Neural progenitor cell (in vitro differentiated cells): ENCODE data around the gene FBXL17. TPM values are rescaled to one million over a fixed set of nuclear protein-coding genes. Genes with fewer than 3 reads are reported as not detected.

Experiments used
- DNase-seq: peaks from one replicate; pipeline ENCODE4 v3.0.0-alpha.2; 2016; ENCODE audit warnings: low spot score
- H2AFZ ChIP-seq: fragments of 200-600 bp; sonication (generic); replicated peaks from 2 replicates; pipeline ENCODE4 v1.6.1; 2016; ENCODE audit warnings: antibody characterized with exemption
- H3F3A ChIP-seq: fragments of 200-600 bp; sonication (generic); 2 replicates; pipeline ENCODE4 v1.6.1; 2016; ENCODE audit warnings: antibody characterized with exemption, low read depth
- H3K27ac ChIP-seq: fragments of 200-600 bp; sonication (generic); 2 replicates; pipeline ENCODE4 v1.5.1; 2016; ENCODE audit warnings: mild to moderate bottlenecking
- H3K27me3 ChIP-seq: fragments of 200-600 bp; sonication (generic); 2 replicates; pipeline ENCODE4 v1.6.1; 2016; ENCODE audit warnings: mild to moderate bottlenecking, moderate library complexity
- H3K36me3 ChIP-seq: fragments of 200-600 bp; sonication (generic); 2 replicates; pipeline ENCODE4 v1.5.1; 2016
- H3K4me1 ChIP-seq: fragments of 200-600 bp; sonication (generic); 2 replicates; pipeline ENCODE4 v1.6.1; 2016; ENCODE audit warnings: mixed run types
- H3K4me2 ChIP-seq: fragments of 200-600 bp; sonication (generic); 2 replicates; pipeline ENCODE4 v1.6.1; 2016
- H3K4me3 ChIP-seq: fragments of 200-600 bp; sonication (generic); 2 replicates; pipeline ENCODE4 v1.5.1; 2016
- H3K79me2 ChIP-seq: fragments of 200-600 bp; sonication (generic); 2 replicates; pipeline ENCODE4 v1.6.1; 2016; ENCODE audit warnings: low read depth
- H3K9ac ChIP-seq: fragments of 200-600 bp; sonication (generic); 2 replicates; pipeline ENCODE4 v1.6.1; 2016
- H3K9me3 ChIP-seq: fragments of 200-600 bp; sonication (generic); 2 replicates; pipeline ENCODE4 v1.5.1; 2016; ENCODE audit warnings: low read depth
- H4K20me1 ChIP-seq: fragments of 200-600 bp; sonication (generic); 2 replicates; pipeline ENCODE4 v1.6.1; 2016; ENCODE audit warnings: low read depth
- H3K27ac Mint-ChIP-seq: 3 replicates; pipeline ENCODE4 v1.8.0; 2021; ENCODE audit warnings: mixed read lengths
- H3K27me3 Mint-ChIP-seq: 2 replicates; pipeline ENCODE4 v1.8.0; 2022; ENCODE audit warnings: low read depth, mild to moderate bottlenecking, inconsistent platforms, moderate library complexity, mixed read lengths; ENCODE audit not compliant: insufficient read depth
- H3K36me3 Mint-ChIP-seq: 3 replicates; pipeline ENCODE4 v1.8.0; 2021; ENCODE audit warnings: mixed read lengths
- H3K4me1 Mint-ChIP-seq: 3 replicates; pipeline ENCODE4 v1.8.0; 2021; ENCODE audit warnings: mixed read lengths
- H3K4me3 Mint-ChIP-seq: 3 replicates; pipeline ENCODE4 v1.8.0; 2021; ENCODE audit warnings: mild to moderate bottlenecking, moderate library complexity, mixed read lengths
- H3K9me3 Mint-ChIP-seq: 3 replicates; pipeline ENCODE4 v1.8.0; 2020; ENCODE audit warnings: mixed read lengths
- CTCF ChIP-seq: fragments of 200-600 bp; sonication (generic); IDR thresholded peaks from 2 replicates; pipeline ENCODE4 v1.5.1; 2017; ENCODE audit warnings: antibody characterized with exemption, mild to moderate bottlenecking
- EZH2 ChIP-seq: fragments of 200-600 bp; sonication (generic); IDR thresholded peaks from 2 replicates; pipeline ENCODE4 v1.6.1; 2017; ENCODE audit warnings: antibody characterized with exemption, mild to moderate bottlenecking, moderate library complexity
- EZH2phosphoT487 ChIP-seq: fragments of 200-600 bp; sonication (generic); IDR thresholded peaks from 2 replicates; pipeline ENCODE4 v1.6.1; 2017; ENCODE audit warnings: antibody characterized with exemption
- total RNA-seq: library from RNA; depleted of rRNA; stranded (reverse); fragments of >200 nt; gene quantifications from 2 replicates; pipeline ENCODE4 v1.2.3, GENCODE V29; 2015; ENCODE audit warnings: low replicate concordance

Gene FBXL17
- total RNA-seq, 1 donor from 2014 or later, result 7.6 TPM

DNA sequence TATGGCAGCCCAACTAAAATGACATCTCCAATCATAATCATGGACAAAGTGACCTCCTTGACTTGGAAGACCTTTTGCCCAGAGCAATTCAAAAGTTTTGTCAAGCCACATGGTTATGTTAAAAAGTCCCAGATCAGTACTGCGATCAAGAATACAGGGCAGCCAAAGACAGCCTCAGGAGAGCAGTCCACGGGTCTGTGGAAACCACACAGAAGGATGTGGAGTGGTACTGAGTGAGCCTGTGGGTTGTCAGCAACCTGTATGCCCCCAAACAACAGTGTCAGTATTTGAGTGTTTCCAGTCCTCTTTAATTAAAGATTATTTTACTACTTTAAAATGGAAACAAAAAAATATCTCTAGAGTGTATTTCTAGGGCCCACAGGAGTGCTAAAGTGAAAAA is 365.8 kb downstream of the FBXL17 start:
- H3K27ac Mint-ChIP-seq, result no peak overlapping the region

GRCh38 chr5:108006791-108007190 is 375.1 kb downstream of the FBXL17 start:
- Histone ChIP-seq H3K36me3 (no peaks in the 10 kb centered on the region), H3F3A (peaks cover 21% of the 10 kb centered on the region), H3K79me2 (no peaks in the 10 kb centered on the region), H3K4me1 (peaks cover 17% of the 10 kb centered on the region), H3K27me3 (no peaks in the 10 kb centered on the region), H4K20me1 (no peaks in the 10 kb centered on the region), H3K9me3 (no peaks in the 10 kb centered on the region), H3K27ac (no peak overlapping the region), H2AFZ (no peak overlapping the region), H3K4me2 (no peak overlapping the region), H3K4me3 (no peak overlapping the region), H3K9ac (no peak overlapping the region)
- H3K27me3 Mint-ChIP-seq, result no peaks in the 10 kb centered on the region
- H3K27ac Mint-ChIP-seq, result no peak overlapping the region
- no peaks in the 10 kb centered on the region for H3K9me3 Mint-ChIP-seq
- DNase-seq, result no peak
- no peaks in the 10 kb centered on the region for H3K36me3 Mint-ChIP-seq
- TF ChIP-seq CTCF (no peak), EZH2phosphoT487 (no peak), EZH2 (no peak)
- H3K4me1 Mint-ChIP-seq, result peaks cover 2% of the 10 kb centered on the region
- H3K4me3 Mint-ChIP-seq, result no peak overlapping the region

More for the DNA sequence above, 365.8 kb downstream of the FBXL17 start:
- TF ChIP-seq EZH2phosphoT487, result no peak
- no peak for TF ChIP-seq EZH2
- no peak for TF ChIP-seq CTCF
- no peak overlapping the region for H3K9ac ChIP-seq
- H3K79me2 ChIP-seq, result no peaks in the 10 kb centered on the region
- Mint-ChIP-seq H3K36me3 (peaks cover 3% of the 10 kb centered on the region), H3K9me3 (no peaks in the 10 kb centered on the region), H3K4me1 (no peaks in the 10 kb centered on the region), H3K27me3 (no peaks in the 10 kb centered on the region), H3K4me3 (no peak overlapping the region)
- no peak overlapping the region for H2AFZ ChIP-seq
- no peaks in the 10 kb centered on the region for H3K9me3 ChIP-seq
- H3K4me1 ChIP-seq, result peaks cover 6% of the 10 kb centered on the region
- no peaks in the 10 kb centered on the region for H4K20me1 ChIP-seq
- no peak overlapping the region for H3K4me2 ChIP-seq
- H3K4me3 ChIP-seq, result no peak overlapping the region
- no peaks in the 10 kb centered on the region for H3K27me3 ChIP-seq
- H3K36me3 ChIP-seq, result no peaks in the 10 kb centered on the region
- DNase-seq, result no peak
- peaks cover 13% of the 10 kb centered on the region for H3F3A ChIP-seq
- H3K27ac ChIP-seq, result no peak overlapping the region

DNA sequence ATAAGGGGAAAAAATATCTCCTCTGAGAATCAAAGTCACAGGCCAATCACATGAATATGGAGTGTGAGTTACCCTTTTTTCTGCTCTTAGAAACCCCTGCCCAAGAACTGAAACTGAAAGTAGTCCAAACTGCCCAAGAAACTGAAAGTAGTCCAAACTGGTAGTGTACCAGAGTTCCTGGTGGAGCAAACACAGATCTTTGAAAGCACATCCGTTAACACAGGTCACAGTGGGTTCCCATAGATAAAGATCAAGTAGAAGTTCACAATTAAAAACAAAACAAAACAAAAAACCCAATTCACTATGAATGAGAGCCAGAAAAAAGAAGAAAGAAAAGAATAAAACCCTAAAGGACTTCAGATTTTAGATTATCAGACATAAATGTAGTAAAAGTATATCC is 378.7 kb downstream of the FBXL17 start:
- DNase-seq, result no peak
- Histone ChIP-seq H3K4me3 (no peak overlapping the region), H3K9me3 (no peaks in the 10 kb centered on the region), H3K27ac (no peak overlapping the region), H2AFZ (no peak overlapping the region), H3K4me1 (no peaks in the 10 kb centered on the region), H3F3A (no peaks in the 10 kb centered on the region), H3K27me3 (no peaks in the 10 kb centered on the region), H3K79me2 (no peaks in the 10 kb centered on the region), H3K9ac (no peak overlapping the region), H3K36me3 (no peaks in the 10 kb centered on the region), H4K20me1 (no peaks in the 10 kb centered on the region), H3K4me2 (no peak overlapping the region)
- no peaks in the 10 kb centered on the region for H3K4me1 Mint-ChIP-seq
- H3K36me3 Mint-ChIP-seq, result no peaks in the 10 kb centered on the region
- no peaks in the 10 kb centered on the region for H3K9me3 Mint-ChIP-seq
- H3K4me3 Mint-ChIP-seq, result no peak overlapping the region
- no peak overlapping the region for H3K27ac Mint-ChIP-seq
- TF ChIP-seq CTCF (no peak), EZH2phosphoT487 (no peak), EZH2 (no peak)
- no peaks in the 10 kb centered on the region for H3K27me3 Mint-ChIP-seq

GRCh38 chr5:108001222-108001621 is 380.7 kb downstream of the FBXL17 start:
- Mint-ChIP-seq H3K27ac (no peak overlapping the region), H3K4me1 (peaks cover 7% of the 10 kb centered on the region), H3K9me3 (no peaks in the 10 kb centered on the region), H3K36me3 (no peaks in the 10 kb centered on the region), H3K27me3 (no peaks in the 10 kb centered on the region), H3K4me3 (no peak overlapping the region)
- no peak overlapping the region for H3K4me3 ChIP-seq
- H3K27me3 ChIP-seq, result no peaks in the 10 kb centered on the region
- TF ChIP-seq CTCF (no peak), EZH2 (no peak), EZH2phosphoT487 (no peak)
- no peaks in the 10 kb centered on the region for H4K20me1 ChIP-seq
- no peaks in the 10 kb centered on the region for H3K9me3 ChIP-seq
- no peaks in the 10 kb centered on the region for H3F3A ChIP-seq
- H3K27ac ChIP-seq, result no peak overlapping the region
- no peak overlapping the region for H3K4me2 ChIP-seq
- DNase-seq, result no peak
- H3K79me2 ChIP-seq, result no peaks in the 10 kb centered on the region
- no peak overlapping the region for H3K9ac ChIP-seq
- H2AFZ ChIP-seq, result no peak overlapping the region
- H3K4me1 ChIP-seq, result peaks cover 11% of the 10 kb centered on the region
- no peaks in the 10 kb centered on the region for H3K36me3 ChIP-seq
